AG08396 (cell line): Measurements from ENCODE around the gene CCN5.
A peak's percentile ranks its signal among the peaks of the same experiment; 100 is the strongest.
"Not testable (repeated sequence)": the region's sequence is repeated elsewhere in the genome, so short reads cannot be mapped to it uniquely, and the experiment has no call there.

Experiments
- DNase-seq: peaks from one replicate; pipeline ENCODE4 v3.0.0; 2012; ENCODE audit warnings: low spot score, mixed read lengths

CCN5 gene

GRCh38 chr20:44714701-44715498, at the start of gene CCN5:
CCN5 (plus strand) TSS chr20:44715369; CDS start chr20:44715391, 22 bp downstream.
- peak; percentile 89 for DNase-seq

GRCh38 chr20:44666066-44666465, 49.1 kb upstream of the CCN5 start:
- DNase-seq: no peak

- DNase-seq: not testable (repeated sequence)
Observed at GRCh38 chr20:44670851-44671250, 44.3 kb upstream of the CCN5 start.

GRCh38 chr20:44671541-44671940, 43.6 kb upstream of the CCN5 start:
- DNase-seq: not testable (repeated sequence)

- not testable (repeated sequence) for DNase-seq
Observed at GRCh38 chr20:44672318-44672902, 42.8 kb upstream of the CCN5 start.

- DNase-seq: no peak
Observed at GRCh38 chr20:44678242-44678641, 36.9 kb upstream of the CCN5 start.

- no peak for DNase-seq
Observed at GRCh38 chr20:44678990-44679611, 36.1 kb upstream of the CCN5 start.

GRCh38 chr20:44681796-44682566, 33.2 kb upstream of the CCN5 start:
- DNase-seq: no peak

- peak; percentile 61 for DNase-seq
Observed at GRCh38 chr20:44683263-44684046, 31.7 kb upstream of the CCN5 start.

GRCh38 chr20:44684047-44684967, 30.9 kb upstream of the CCN5 start:
- DNase-seq: no peak

GRCh38 chr20:44686934-44687333, 28.2 kb upstream of the CCN5 start:
- no peak for DNase-seq

GRCh38 chr20:44688053-44688625, 27.0 kb upstream of the CCN5 start:
- no peak for DNase-seq

- DNase-seq: no peak
Observed at GRCh38 chr20:44689809-44690208, 25.4 kb upstream of the CCN5 start.

GRCh38 chr20:44690781-44691423, 24.3 kb upstream of the CCN5 start:
- DNase-seq: no peak

- no peak for DNase-seq
Observed at GRCh38 chr20:44691424-44692423, 23.4 kb upstream of the CCN5 start.

GRCh38 chr20:44692932-44693480, 22.2 kb upstream of the CCN5 start:
- DNase-seq: peak; percentile 86

- DNase-seq: no peak
Observed at GRCh38 chr20:44693627-44694026, 21.5 kb upstream of the CCN5 start.

- no peak for DNase-seq
Observed at GRCh38 chr20:44694159-44694558, 21.0 kb upstream of the CCN5 start.
